Measurements from ENCODE around the gene ACTL7B. TPM values are rescaled to one million over a fixed set of nuclear protein-coding genes. Genes with fewer than 3 reads are reported as not detected.

The ACTL7B gene
- total and polyA plus RNA-seq, 2 of the 4 experiments (the other 2 are of a cell fraction): not detected

- Histone ChIP-seq H3K79me1 (ENCODE audit: low read depth in 1 of 2, low read length in 2 of 2) (no peaks in the 10 kb centered on the region), H2BK120ac (ENCODE audit: low read depth, low read length) (no peak overlapping the region), H3K4ac (ENCODE audit: low read depth, low read length) (no peak overlapping the region), H2BK15ac (ENCODE audit: low read depth, low read length) (no peak overlapping the region), H3K9ac (ENCODE audit: low read depth, low read length) (no peak overlapping the region), H3K18ac (ENCODE audit: low read depth, low read length) (no peak overlapping the region), H3K27ac (ENCODE audit: insufficient read depth, low read length) (no peak overlapping the region), H4K91ac (ENCODE audit: insufficient read depth, low read depth, low read length) (no peak overlapping the region), H2BK20ac (ENCODE audit: low read depth, low read length) (no peak overlapping the region), H3K36me3 (ENCODE audit: control insufficient read depth, insufficient read depth, low read length) (peaks cover 10% of the 10 kb centered on the region), H2AK5ac (ENCODE audit: low read depth, low read length) (no peak overlapping the region), H3K4me3 (ENCODE audit: insufficient read depth, low read depth, low read length) (no peak overlapping the region), H3K9me3 (ENCODE audit: control insufficient read depth, insufficient read depth, low read length) (no peaks in the 10 kb centered on the region; the same call in 1 of the 2 replicates), H2AFZ (replicated peaks; ENCODE audit: low read length, poor library complexity) (no peak overlapping the region), H4K5ac (ENCODE audit: low read depth, low read length) (no peak overlapping the region), H4K8ac (ENCODE audit: low read depth in 2 of 2, low read length in 2 of 2) (no peak overlapping the region), H3K14ac (replicated peaks; ENCODE audit: low read depth, low read length) (no peak overlapping the region), H3K23ac (ENCODE audit: low read depth, low read length) (no peak overlapping the region), H3K56ac (ENCODE audit: extremely low read depth, insufficient read depth, low read length) (no peak overlapping the region), H3K4me1 (ENCODE audit: control insufficient read depth, insufficient read depth, low read length) (peaks cover 5% of the 10 kb centered on the region; the same call in 1 of the 2 replicates), H3K4me2 (ENCODE audit: low read depth, low read length) (no peak overlapping the region), H3K27me3 (ENCODE audit: control insufficient read depth, insufficient read depth, low read length) (no peaks in the 10 kb centered on the region), H4K20me1 (ENCODE audit: insufficient read depth, low read length) (no peaks in the 10 kb centered on the region), H2AK9ac (replicated peaks; ENCODE audit: low read depth, low read length, poor library complexity) (no peak overlapping the region), H2BK5ac (ENCODE audit: low read depth, low read length, poor library complexity, severe bottlenecking) (no peak overlapping the region), H3K9me1 (ENCODE audit: insufficient read depth, low read length) (peaks cover 6% of the 10 kb centered on the region; the same call in 1 of the 2 replicates)
- no TSS peak for BruUV-seq (replicated peaks)
- DNase-seq: no peak
- TF ChIP-seq POLR2A (IDR thresholded peaks at IDR 0.05; ENCODE audit: low read depth, low read length): no peak
- no peak for TF ChIP-seq CTCF (conservative IDR thresholded peaks at IDR 0.05; ENCODE audit: low read depth, low read length)
- TF ChIP-seq NFE2L2 (IDR thresholded peaks at IDR 0.05; ENCODE audit: low read depth, low read length): no peak
- no peak for TF ChIP-seq FOS (IDR thresholded peaks at IDR 0.05; ENCODE audit: low read depth, low read length)
- TF ChIP-seq RFX5 (IDR thresholded peaks at IDR 0.05; ENCODE audit: low read depth, low read length): no peak
- no peak for TF ChIP-seq ELK1 (IDR thresholded peaks at IDR 0.05; ENCODE audit: borderline replicate concordance, low read depth, low read length)
- no peak for TF ChIP-seq CHD1 (IDR thresholded peaks at IDR 0.05; ENCODE audit: low read depth, low read length)
- no peak for TF ChIP-seq CEBPB (IDR thresholded peaks at IDR 0.05; ENCODE audit: low read depth, low read length)
- no peak for TF ChIP-seq SMC3 (IDR thresholded peaks at IDR 0.05; ENCODE audit: low read depth, low read length)
- no peak for TF ChIP-seq RAD21 (IDR thresholded peaks at IDR 0.05; ENCODE audit: low read length)
- TF ChIP-seq MAZ (IDR thresholded peaks at IDR 0.05; ENCODE audit: borderline replicate concordance, low read depth, low read length): no peak
- in situ Hi-C loops (cut with MboI; ENCODE audit: low sequenced_read_pairs) (no loop called here), intact Hi-C loops (cut with micrococcal nuclease) (no loop called here), dilution Hi-C loops (cut with HindIII; ENCODE audit: low sequenced_read_pairs, unreplicated experiment) (no loop called here)
- ChIA-PET CTCF (no interaction called here), POLR2A (ENCODE audit: unreplicated experiment) (no interaction called here)
- ATAC-seq (ENCODE audit: low read depth): no peak
These were observed 11.3 kb upstream of the ACTL7B start for GRCh38 chr9:108867116-108867515.

All from IMR-90 (cell line).